HG02884 (cell line): ENCODE measurements around the gene PAK4.
"Not testable (repeated sequence)": the region's sequence is repeated elsewhere in the genome, so short reads cannot be mapped to it uniquely, and the experiment has no call there.

Experiments used
- ATAC-seq: cut with Tn5 transposase; IDR thresholded peaks from one replicate; pipeline ENCODE4 v1.9.1; 2021; ENCODE audit warnings: mild to moderate bottlenecking, moderate library complexity; ENCODE audit not compliant: unreplicated experiment

Gene PAK4

DNA sequence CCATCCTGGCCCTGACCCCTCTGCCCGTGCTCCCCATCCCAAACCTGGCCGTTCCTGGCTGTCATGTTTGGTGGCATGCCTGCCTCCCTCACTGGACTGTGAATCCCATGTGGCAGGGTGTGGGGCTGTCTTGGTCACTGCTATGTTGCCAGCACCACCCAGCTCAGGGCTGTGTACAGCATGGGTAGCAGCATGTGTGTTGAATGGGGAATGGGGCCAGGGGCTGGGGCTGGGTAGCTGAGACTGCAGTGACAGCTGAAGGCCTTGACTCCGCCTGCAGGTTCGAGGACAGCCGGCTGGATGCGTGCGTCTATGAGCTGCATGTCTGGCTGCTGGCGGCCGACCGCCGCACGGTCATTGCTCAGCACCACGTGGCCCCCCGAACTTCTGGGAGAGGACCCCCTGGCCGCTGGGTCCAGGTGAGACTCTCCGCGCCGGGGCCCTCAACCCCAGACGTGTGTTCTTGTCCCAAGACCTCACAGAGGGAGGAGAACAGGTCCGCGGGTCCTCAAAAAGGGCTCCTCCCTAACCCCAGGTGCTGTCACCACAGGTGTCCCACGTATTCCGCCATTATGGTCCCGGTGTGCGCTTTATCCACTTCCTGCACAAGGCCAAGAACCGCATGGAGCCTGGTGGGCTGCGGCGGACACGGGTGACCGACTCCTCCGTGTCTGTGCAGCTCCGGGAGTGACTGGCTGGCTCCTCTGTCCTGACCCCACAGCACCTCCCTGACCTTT is 74.6 kb downstream of the PAK4 start:
- ATAC-seq = no peak

DNA sequence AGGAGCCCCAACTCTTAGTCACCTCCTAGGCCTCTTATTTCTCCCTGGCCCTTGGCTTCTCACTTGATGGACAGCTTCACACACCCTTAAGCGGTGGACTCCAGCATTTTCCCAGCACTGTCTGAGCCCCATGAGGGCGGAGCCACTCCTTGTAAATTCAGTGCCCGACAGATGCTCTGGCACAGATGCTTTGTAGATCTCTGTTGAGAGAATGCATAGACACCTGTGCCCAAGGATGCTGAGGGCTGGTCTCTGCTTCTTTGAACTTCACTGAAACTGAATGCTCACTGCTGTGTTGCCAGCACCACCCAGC is 75.2 kb downstream of the PAK4 start:
- no peak for ATAC-seq

DNA sequence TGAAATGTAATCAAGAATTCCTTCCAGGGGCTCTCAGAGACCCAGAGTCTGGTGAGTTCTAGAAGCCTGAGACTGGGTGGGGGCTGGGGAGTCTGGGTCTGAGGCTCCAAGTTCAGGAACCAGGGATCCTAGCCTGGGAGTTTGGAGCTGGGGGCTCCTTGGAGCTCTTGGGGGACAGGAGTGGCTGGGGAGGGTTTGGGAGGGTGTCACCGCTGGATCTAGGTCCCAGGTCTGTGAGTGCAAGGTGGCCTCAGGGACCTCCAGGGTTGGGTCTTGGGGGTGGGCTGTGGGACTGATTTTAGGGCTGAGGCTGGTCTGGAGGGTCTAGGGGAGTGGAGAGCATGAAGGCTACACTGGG is 77.4 kb downstream of the PAK4 start:
- ATAC-seq = no peak

DNA sequence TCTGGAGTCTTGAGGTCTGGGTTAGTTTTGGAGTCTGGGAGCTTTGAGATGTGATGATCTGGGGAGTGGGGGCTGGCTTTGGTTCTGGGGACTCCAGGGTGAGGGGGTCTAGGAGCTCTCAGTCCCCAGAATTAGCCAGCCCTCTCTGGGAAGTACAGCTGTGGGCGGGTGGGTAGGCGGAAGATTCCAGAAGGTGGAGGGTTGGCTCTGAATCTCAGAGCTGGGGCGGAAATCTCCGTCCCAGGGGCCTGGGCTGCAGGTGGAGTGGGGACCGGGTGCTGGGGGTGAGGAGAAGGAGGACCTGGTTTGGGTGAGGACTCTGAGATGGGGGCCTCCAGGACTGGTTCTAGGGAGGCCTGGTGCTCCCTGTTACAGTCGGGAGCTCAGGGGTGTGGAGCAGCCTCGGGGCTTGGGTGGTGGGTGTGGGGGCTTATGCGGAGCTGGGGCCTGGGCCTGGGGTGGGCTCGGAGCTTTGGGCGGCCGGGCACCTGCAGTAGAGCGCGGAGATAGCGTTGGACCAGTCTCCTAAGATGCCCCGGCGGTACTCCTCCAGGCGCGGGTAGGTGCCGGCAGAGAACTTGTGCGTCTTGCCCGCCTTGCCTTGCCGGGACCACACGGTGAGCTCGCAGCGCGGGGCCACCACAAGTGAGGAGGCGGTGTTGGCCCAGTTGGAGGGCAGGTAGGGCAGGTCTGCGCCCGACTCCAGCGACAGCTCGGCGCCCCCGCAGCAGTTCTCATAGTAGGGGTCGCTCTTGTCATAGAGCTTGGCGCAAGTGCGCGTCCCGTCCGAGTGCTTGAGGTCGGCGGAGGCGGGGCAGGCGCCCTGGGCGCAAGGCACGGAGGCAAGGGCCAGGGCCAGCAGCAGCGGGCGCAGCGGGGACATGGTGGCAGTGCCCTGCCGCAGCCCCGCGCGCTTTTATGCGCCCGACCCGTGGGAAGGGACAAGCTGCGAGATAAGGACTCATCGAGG is 78.1 kb downstream of the PAK4 start, which contains the start of gene SYCN:
SYCN (minus strand) TSS at position 892 of the 970 bp plus-strand sequence; CDS start at position 883, 9 bp downstream.
- ATAC-seq = no peak

DNA sequence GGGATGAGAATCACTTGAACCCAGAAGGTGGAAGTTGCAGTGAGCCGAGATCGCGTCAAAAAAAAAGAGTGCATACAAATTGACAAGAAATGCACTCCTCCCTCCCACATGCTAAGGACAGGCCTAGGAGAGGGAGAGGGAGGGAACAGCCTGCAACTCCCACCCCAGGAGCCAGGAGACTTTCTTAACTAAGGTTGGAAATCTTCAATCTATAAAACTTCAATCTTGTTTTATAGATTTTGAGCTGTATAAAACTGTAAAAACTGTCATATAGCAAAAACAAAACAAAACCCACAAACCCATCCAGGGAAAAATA is 79.8 kb downstream of the PAK4 start:
- no peak for ATAC-seq

DNA sequence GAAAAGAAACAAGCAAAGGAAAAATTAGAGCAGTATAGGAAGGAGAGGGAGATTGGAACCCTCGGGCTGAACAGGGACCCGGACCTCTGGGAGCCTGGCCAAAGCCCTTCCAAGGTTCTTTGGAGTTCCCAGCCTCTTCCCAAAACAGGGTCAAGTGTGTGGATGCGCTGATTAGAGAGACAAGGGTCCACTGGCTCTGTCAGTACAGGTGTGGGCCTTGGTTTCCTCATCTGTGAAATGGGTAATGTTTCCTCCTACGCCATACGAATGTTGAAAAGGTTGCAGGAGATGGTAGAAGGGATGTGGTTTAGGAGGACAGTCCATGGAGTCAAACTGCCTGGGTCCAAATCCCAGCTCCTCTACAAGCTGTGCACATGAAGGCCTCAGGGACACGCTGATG is 80.5 kb downstream of the PAK4 start:
- no peak for ATAC-seq

DNA sequence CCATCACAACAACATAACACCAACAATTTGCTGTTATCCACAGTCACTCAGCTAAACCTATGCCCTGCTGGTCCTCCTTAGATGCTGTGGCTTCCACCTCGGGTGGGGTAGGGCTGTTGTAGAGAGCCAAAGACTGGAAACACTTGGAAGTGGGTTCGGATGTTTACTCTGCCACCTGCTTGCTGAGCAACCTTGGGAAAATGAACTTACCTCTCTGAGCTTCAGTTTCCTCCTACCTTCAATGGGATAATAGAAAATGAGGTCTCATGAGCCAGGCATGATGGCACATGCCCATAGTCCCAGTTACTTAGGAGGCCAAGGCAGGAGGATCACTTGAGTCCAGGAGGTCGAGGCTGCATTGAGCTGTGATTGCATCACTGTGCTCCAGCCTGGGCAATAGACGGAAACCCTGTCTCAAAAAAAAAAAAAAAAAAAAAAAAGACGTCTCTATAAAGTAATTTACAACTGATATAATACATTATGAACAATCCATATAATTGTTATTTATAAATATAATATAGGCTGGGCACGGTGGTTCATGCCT is 81.8 kb downstream of the PAK4 start:
- ATAC-seq = no peak

DNA sequence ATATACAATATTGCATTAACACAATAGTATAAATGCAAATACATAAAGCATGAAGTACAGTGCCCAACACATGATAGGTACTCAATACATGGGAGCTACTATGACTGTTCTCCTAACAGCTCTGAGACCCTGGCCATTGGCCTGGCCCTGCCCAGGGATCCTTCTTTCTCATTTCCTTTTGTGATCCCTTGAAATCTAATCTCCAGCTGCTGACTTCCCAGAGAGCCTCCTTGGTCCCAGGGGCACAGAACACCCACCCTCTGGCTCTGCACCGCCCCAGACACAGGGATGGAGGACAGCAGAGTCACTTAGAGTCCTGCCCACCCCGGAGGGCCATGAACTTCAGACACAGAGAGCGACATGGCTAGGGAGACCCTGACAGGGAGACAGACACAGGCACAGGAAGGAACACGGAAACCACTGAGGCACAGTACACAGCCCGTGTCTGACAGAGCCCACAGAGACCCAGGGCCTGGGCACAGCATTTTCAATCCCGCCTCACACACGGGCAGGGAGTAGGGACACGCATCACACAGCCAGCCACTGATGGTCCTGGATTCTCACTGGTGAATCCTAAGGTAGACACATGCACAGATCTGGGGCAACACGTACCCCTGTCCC is 82.7 kb downstream of the PAK4 start:
- no peak for ATAC-seq

DNA sequence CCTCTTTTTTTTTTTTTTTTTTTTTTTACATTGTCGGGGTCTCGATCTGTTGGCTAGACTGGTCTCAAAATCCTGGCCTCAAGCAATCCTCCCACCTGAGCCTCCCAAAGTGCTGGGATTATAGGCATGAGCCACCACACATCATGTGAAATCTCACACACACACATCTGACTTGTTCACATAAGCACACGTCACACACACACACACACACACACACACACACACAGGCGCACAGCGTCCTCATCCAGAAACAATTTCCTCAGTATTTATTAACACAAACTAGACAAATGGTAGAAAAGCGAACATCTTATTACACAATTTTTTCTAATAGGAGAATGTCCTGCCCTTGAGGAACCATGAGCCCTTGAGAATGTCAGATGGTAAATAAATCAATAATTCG is 83.6 kb downstream of the PAK4 start:
- ATAC-seq = no peak

DNA sequence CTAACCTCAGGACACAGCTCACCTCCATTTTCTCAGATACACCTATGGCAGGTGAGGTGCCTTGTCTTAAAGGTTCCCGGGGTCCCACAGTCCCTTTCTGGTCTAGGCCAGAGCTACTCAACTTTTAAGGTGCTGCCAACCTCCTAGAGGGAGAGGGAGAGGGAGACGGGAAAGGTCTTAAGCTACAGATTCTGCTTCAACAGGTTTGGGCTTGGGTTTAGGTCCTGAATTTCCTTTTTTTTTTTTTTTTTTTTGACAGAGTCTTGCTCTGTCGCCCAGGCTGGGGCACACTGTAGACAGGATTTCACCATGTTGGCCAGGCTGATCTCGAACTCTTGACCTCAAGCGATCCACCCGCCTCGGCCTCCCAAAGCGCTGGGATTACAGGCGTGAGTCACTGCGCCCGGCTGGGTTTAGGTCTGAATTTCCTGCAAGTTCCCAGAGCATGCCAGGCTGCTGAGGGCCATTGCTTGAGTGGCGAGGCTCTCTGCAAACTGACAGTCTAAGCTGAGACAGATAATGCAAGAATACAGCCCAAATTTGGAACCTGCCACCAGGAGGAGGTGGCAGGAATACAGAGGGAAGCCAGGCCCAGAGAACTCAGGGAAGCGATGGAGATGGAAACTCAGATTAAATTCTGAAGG is 86.3 kb downstream of the PAK4 start:
- no peak for ATAC-seq

DNA sequence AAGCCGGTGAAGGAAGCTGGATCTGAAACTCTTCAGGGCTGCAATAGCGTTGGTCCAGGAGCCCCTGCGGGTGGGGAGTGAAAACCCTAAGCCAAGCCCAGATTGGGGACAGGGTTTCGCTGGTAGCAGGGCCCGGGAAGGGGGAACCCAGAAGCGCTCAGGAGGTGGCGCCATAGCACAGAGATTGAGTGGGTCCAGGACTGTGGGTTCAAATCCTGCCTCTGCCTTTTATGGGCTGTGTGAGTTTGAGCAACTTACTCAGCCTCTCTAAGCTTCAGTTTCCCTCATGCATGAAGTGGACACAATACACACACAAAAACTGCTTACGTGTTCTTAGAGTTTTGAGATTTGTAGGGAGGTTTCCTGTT is 86.8 kb downstream of the PAK4 start:
- ATAC-seq = no peak

DNA sequence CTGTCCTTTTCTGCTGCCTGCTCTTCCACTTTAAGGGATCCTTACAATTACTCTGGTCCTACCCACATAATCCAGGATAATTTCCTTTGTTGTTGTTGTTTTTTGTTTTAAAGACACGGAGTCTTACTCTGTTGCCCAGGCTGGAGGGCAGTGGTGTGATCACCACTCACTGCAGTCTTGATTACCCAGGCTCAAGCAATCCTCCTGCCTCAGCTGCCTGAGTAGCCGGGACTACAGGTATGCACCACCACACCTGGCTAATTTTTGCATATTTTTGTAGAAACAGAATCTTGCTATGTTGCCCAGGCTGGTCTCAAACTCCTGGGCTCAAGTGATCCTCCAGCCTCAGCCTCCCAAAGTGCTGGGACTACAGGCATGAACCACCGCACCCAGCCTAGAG is 89.7 kb downstream of the PAK4 start:
- not testable (repeated sequence) for ATAC-seq

DNA sequence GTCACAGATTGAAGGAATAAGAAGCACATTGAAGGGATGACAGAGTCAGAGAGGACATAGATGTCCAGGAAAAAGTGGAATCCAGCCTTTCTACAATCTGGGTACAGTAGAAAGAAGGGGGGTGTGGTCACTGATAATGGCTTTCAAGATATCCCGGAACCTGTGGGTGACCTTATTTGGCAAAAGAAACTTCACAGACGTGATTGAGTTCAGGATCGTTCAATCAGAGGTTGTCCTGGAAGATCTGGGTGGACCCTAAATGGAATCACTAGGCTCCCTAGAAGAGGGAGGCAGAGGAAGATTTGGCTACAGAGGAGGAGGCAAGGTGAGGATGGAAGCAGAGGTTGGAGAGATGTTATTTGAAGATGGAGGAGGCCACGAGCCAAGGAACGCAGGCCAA is 91.5 kb downstream of the PAK4 start:
- ATAC-seq = no peak

DNA sequence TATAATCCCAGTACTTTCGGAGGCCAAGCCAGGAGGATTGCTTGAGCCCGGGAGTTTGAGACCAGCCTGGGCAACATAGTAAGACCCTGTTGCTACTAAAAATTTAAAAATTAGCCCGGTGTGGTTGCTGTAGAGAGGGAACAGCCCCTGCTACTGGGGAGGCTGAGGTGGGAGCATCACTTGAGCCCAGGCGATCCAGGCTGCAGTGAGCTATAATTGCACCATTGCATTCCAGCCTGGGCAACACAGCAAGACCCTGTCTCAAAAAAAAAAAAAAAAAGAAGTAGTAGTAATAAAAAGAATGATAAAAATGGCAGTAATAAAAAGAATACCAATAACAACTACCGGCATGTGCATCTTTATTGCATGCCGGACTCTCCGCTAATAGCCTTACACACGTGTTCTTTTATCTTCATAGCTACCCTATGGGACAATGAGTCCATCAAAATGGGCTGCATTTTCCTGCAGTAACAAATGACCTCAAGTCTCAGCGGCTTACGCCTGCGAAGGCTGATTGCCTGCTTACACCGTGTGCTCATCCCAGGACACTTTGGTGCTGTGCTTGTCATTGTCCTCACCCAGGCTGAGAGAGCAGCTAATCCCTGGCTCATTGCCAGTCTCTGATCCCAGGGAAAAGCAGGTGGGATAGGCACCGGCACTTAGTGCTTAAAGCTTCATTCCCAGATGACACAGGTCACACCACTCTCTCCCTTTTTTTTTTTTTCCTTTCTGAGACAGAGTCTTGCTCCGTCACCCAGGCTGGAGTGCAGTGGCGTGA is 92.8 kb downstream of the PAK4 start:
- ATAC-seq = no peak

DNA sequence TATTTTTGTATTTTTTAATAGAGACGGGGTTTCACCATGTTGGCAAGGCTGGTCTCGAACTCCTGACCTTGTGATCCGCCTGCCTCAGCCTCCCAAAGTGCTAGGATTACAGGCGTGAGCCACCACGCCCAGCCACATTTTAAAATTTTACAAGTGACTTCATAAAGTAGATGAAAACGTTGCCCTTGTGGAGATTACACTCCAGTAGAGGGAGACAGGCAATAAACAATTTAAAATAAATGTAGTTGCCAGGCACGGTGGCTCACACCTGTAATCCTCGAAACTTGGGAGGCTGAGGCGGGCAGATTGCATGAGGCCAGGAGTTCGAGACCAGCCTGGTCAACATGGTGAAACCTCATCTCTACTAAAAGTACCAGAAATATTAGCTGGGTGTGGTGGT is 93.5 kb downstream of the PAK4 start:
- ATAC-seq = not testable (repeated sequence)

DNA sequence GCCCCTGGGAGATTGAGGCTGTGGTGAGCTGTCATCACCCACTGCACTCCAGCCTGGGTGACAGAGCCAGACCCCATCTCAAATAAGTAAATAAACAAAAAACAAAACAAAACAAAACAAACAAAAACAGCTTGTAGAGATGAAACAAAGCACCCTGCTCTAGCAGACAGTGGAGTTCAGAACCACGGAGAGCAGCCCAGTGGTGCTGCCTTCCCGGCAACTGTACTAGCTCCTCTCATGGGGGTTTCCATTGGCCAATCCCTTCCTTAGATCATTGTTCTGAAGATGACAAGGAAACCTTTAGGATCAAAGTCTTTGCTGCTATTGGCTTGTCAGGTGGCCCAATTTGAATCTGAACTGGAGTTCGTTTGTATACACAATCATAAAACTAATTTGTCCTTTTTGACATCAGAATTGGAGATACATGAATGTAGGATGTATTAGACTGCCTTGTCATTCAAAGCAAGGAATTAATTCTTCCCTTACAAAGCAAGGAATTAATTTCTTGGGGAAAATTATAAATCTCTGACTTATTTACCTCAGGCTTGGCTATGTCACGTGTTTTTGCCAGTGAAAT is 98.2 kb downstream of the PAK4 start:
- no peak for ATAC-seq

DNA sequence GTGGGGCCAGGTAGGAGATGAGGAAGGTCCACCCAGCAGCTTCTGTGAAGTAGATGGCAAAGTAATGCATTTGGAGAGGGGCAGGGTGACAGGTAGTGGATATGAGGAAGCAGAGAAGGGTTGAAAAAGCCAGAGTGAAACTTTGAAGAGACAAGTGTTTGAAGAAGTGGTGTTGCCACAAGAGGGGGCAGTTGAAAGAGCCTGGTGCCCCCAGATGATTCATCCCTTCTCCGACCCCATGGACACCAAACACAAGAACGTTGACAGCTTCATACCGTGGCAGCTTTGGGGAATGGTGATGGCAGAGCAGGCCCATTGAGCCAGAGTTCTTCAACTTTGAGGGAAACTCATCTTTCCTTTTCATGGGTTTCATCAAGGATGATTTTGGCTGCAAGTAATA is 99.3 kb downstream of the PAK4 start:
- ATAC-seq = no peak
